Loucy (cell line): ENCODE results near the gene MINDY2.

Experiments
- H2AFZ ChIP-seq: fragments of 200-600 bp; sonication (generic); 2 replicates; pipeline ENCODE4 v1.6.0; 2016; ENCODE audit warnings: antibody characterized with exemption, mild to moderate bottlenecking, low read length, moderate library complexity
- H3F3A ChIP-seq: fragments of 200-600 bp; 2 replicates; pipeline ENCODE4 v1.6.0; 2016; ENCODE audit warnings: antibody characterized with exemption, low read depth, mild to moderate bottlenecking
- H3K27me3 ChIP-seq: fragments of 200-600 bp; sonication (generic); 2 replicates; pipeline ENCODE4 v1.6.1; 2014; ENCODE audit warnings: low read length, mild to moderate bottlenecking; ENCODE audit not compliant: insufficient read depth, poor library complexity, severe bottlenecking
- H3K36me3 ChIP-seq: fragments of 200-600 bp; sonication (generic); 2 replicates; pipeline ENCODE4 v1.6.1; 2016; ENCODE audit warnings: low read length; ENCODE audit not compliant: insufficient read depth
- H3K4me1 ChIP-seq: fragments of 200-600 bp; sonication (generic); 2 replicates; pipeline ENCODE4 v1.5.1; 2014; ENCODE audit warnings: low read length, mild to moderate bottlenecking; ENCODE audit not compliant: insufficient read depth, poor library complexity, severe bottlenecking
- H3K4me2 ChIP-seq: fragments of 200-600 bp; sonication (generic); 2 replicates; pipeline ENCODE4 v1.6.0; 2014; ENCODE audit warnings: antibody characterized with exemption, low read length, low read depth, mild to moderate bottlenecking; ENCODE audit not compliant: poor library complexity, severe bottlenecking
- H3K4me3 ChIP-seq: fragments of 200-600 bp; sonication (generic); 2 replicates; pipeline ENCODE4 v1.5.1; 2014; ENCODE audit warnings: low read length, mild to moderate bottlenecking, mixed read lengths; ENCODE audit not compliant: poor library complexity, severe bottlenecking
- H3K79me2 ChIP-seq: fragments of 200-600 bp; sonication (generic); 2 replicates; pipeline ENCODE4 v1.6.1; 2014; ENCODE audit warnings: low read length; ENCODE audit not compliant: insufficient read depth
- H3K9ac ChIP-seq: fragments of 200-600 bp; sonication (generic); 2 replicates; pipeline ENCODE4 v1.6.0; 2014; ENCODE audit warnings: mild to moderate bottlenecking, low read depth, low read length, moderate library complexity; ENCODE audit not compliant: poor library complexity, severe bottlenecking
- H3K9me2 ChIP-seq: fragments of 200-600 bp; sonication (generic); replicated peaks from 2 replicates; pipeline ENCODE4 v1.6.1; 2016; ENCODE audit warnings: low read depth, low read length, mixed read lengths
- H3K9me3 ChIP-seq: fragments of 200-600 bp; sonication (generic); 2 replicates; pipeline ENCODE4 v1.6.1; 2014; ENCODE audit warnings: mild to moderate bottlenecking, antibody characterized with exemption, low read length, low read depth; ENCODE audit not compliant: insufficient read depth
- H4K20me1 ChIP-seq: fragments of 200-600 bp; sonication (generic); 2 replicates; pipeline ENCODE4 v1.6.0; 2014; ENCODE audit warnings: antibody characterized with exemption, low read length, mild to moderate bottlenecking; ENCODE audit not compliant: insufficient read depth, poor library complexity, severe bottlenecking
- CTCF ChIP-seq: fragments of 200-600 bp; sonication (generic); conservative IDR thresholded peaks from 2 replicates; pipeline ENCODE4 v1.5.1; 2014; ENCODE audit warnings: mild to moderate bottlenecking, antibody characterized with exemption, low read length
- EZH2phosphoT487 ChIP-seq: fragments of 200-600 bp; IDR thresholded peaks from 2 replicates; pipeline ENCODE4 v1.6.1; 2018; ENCODE audit warnings: antibody characterized with exemption, mild to moderate bottlenecking, moderate library complexity, borderline replicate concordance

Gene MINDY2

GRCh38 chr15:58755350-58755749 is 15.8 kb upstream of the MINDY2 start:
- H3K36me3 ChIP-seq, result no peaks in the 10 kb centered on the region
- H3K9me2 ChIP-seq, result no peaks in the 10 kb centered on the region
- TF ChIP-seq CTCF (no peak), EZH2phosphoT487 (no peak)
- no peaks in the 10 kb centered on the region for H4K20me1 ChIP-seq
- H3K4me3 ChIP-seq, result no peak overlapping the region
- no peak overlapping the region for H3K9ac ChIP-seq
- no peak overlapping the region for H2AFZ ChIP-seq
- H3K79me2 ChIP-seq, result no peaks in the 10 kb centered on the region
- H3K9me3 ChIP-seq, result no peaks in the 10 kb centered on the region
- H3K4me2 ChIP-seq, result no peak overlapping the region
- H3K27me3 ChIP-seq, result no peaks in the 10 kb centered on the region
- H3F3A ChIP-seq, result no peaks in the 10 kb centered on the region
- peaks cover 5% of the 10 kb centered on the region for H3K4me1 ChIP-seq

DNA sequence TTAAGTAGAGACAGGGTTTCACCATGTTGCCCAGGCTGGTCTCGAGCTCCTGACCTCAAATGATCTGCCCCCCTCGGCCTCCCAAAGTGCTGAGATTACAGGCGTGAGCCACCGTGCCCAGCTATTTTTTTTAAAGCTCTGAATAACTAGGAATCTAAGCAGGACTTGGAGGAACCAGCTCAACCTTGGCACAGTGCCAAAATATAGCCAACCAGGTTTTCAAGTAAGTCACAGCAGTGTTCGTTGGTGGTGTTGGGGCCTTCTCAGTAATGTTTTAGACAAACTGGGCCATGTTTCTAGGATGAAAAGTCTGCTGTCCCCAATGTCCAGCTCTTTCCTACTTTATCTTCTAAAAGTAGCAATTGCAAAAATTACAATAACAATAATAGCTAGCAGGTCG is 15.1 kb upstream of the MINDY2 start:
- Histone ChIP-seq H2AFZ (no peak overlapping the region), H3K4me2 (no peak overlapping the region), H3K9me3 (no peaks in the 10 kb centered on the region), H3K4me1 (peaks cover 6% of the 10 kb centered on the region), H3K79me2 (no peaks in the 10 kb centered on the region), H3K4me3 (no peak overlapping the region), H3F3A (no peaks in the 10 kb centered on the region), H3K9ac (no peak overlapping the region), H3K27me3 (no peaks in the 10 kb centered on the region), H4K20me1 (no peaks in the 10 kb centered on the region), H3K36me3 (no peaks in the 10 kb centered on the region), H3K9me2 (no peaks in the 10 kb centered on the region)
- TF ChIP-seq EZH2phosphoT487 (no peak), CTCF (no peak)

- TF ChIP-seq EZH2phosphoT487, result no peak
- TF ChIP-seq CTCF, result peak; percentile 53
- Histone ChIP-seq H3K79me2 (no peaks in the 10 kb centered on the region), H3F3A (no peaks in the 10 kb centered on the region), H3K9me2 (no peaks in the 10 kb centered on the region), H3K9ac (no peak overlapping the region), H3K27me3 (no peaks in the 10 kb centered on the region), H3K4me1 (peaks cover 6% of the 10 kb centered on the region), H3K9me3 (no peaks in the 10 kb centered on the region), H3K4me2 (no peak overlapping the region), H2AFZ (no peak overlapping the region), H3K36me3 (no peaks in the 10 kb centered on the region), H3K4me3 (no peak overlapping the region), H4K20me1 (no peaks in the 10 kb centered on the region)
Measured at GRCh38 chr15:58758141-58758540, 13.0 kb upstream of the MINDY2 start.
